Ishikawa (cell line): ENCODE results near the gene HOXB1.

Experiments
- CEBPB ChIP-seq: IDR thresholded peaks from 2 replicates; pipeline ENCODE4 v1.6.1; 2012
- CREB1 ChIP-seq: IDR thresholded peaks from 2 replicates; pipeline ENCODE4 v1.6.1; 2012; ENCODE audit warnings: low read depth
- EGR1 ChIP-seq: IDR thresholded peaks from 2 replicates; pipeline ENCODE4 v1.6.1; 2012
- EP300 ChIP-seq: IDR thresholded peaks from 2 replicates; pipeline ENCODE4 v1.6.1; 2012; ENCODE audit warnings: borderline replicate concordance
- FOXM1 ChIP-seq: IDR thresholded peaks from 2 replicates; pipeline ENCODE4 v1.6.1; 2012; ENCODE audit warnings: low read depth, borderline replicate concordance
- MAX ChIP-seq: IDR thresholded peaks from 2 replicates; pipeline ENCODE4 v1.6.1; 2012
- NFIC ChIP-seq: IDR thresholded peaks from 2 replicates; pipeline ENCODE4 v1.6.1; 2012
- RAD21 ChIP-seq: IDR thresholded peaks from 2 replicates; pipeline ENCODE4 v1.6.1; 2012; ENCODE audit warnings: low read depth
- REST ChIP-seq: IDR thresholded peaks from 2 replicates; pipeline ENCODE4 v1.6.1; 2012; ENCODE audit warnings: low read depth, mild to moderate bottlenecking
- TAF1 ChIP-seq: IDR thresholded peaks from 2 replicates; pipeline ENCODE4 v1.6.1; 2012; ENCODE audit warnings: low read depth, mild to moderate bottlenecking
- TCF12 ChIP-seq: IDR thresholded peaks from 2 replicates; pipeline ENCODE4 v1.6.1; 2012; ENCODE audit warnings: low read depth
- TEAD4 ChIP-seq: IDR thresholded peaks from 2 replicates; pipeline ENCODE4 v1.6.1; 2012
- USF1 ChIP-seq: IDR thresholded peaks from 2 replicates; pipeline ENCODE4 v1.6.1; 2012
- YY1 ChIP-seq: IDR thresholded peaks from 2 replicates; pipeline ENCODE4 v1.6.1; 2012; ENCODE audit warnings: low read depth
- ZBTB7A ChIP-seq: IDR thresholded peaks from 2 replicates; pipeline ENCODE4 v1.6.1; 2012; ENCODE audit warnings: low read depth

HOXB1 gene

GRCh38 chr17:48552466-48553189 is 21.8 kb upstream of the HOXB1 start:
- no peak for TF ChIP-seq REST
- no peak for TF ChIP-seq CEBPB
- no peak for TF ChIP-seq TEAD4
- TF ChIP-seq ZBTB7A = no peak
- no peak for TF ChIP-seq TCF12
- TF ChIP-seq TAF1 = no peak
- TF ChIP-seq CREB1 = no peak
- TF ChIP-seq NFIC = no peak
- TF ChIP-seq FOXM1 = no peak
- TF ChIP-seq MAX = no peak
- no peak for TF ChIP-seq EGR1
- no peak for TF ChIP-seq EP300
- TF ChIP-seq RAD21 = no peak
- no peak for TF ChIP-seq YY1
- TF ChIP-seq USF1 = no peak

- TF ChIP-seq TAF1 = no peak
- TF ChIP-seq TCF12 = no peak
- no peak for TF ChIP-seq YY1
- TF ChIP-seq TEAD4 = no peak
- TF ChIP-seq EP300 = no peak
- TF ChIP-seq NFIC = no peak
- no peak for TF ChIP-seq CREB1
- no peak for TF ChIP-seq MAX
- TF ChIP-seq EGR1 = no peak
- TF ChIP-seq REST = no peak
- no peak for TF ChIP-seq FOXM1
- TF ChIP-seq CEBPB = no peak
- TF ChIP-seq ZBTB7A = no peak
- no peak for TF ChIP-seq USF1
Observed at GRCh38 chr17:48551596-48552465, 21.0 kb upstream of the HOXB1 start.

- TF ChIP-seq EP300 (no peak), TEAD4 (no peak), ZBTB7A (no peak), RAD21 (no peak)
Observed at GRCh38 chr17:48551214-48551555, 20.4 kb upstream of the HOXB1 start.

- no peak for TF ChIP-seq USF1
- no peak for TF ChIP-seq CEBPB
- TF ChIP-seq RAD21 = no peak
- no peak for TF ChIP-seq TCF12
- no peak for TF ChIP-seq EGR1
- no peak for TF ChIP-seq TAF1
- TF ChIP-seq MAX = no peak
- TF ChIP-seq NFIC = no peak
- TF ChIP-seq EP300 = no peak
- TF ChIP-seq TEAD4 = no peak
- TF ChIP-seq REST = no peak
- TF ChIP-seq ZBTB7A = no peak
- TF ChIP-seq YY1 = no peak
- TF ChIP-seq CREB1 = no peak
Observed at GRCh38 chr17:48550502-48551213, 19.8 kb upstream of the HOXB1 start.
